Activated T-helper 1 cell treated with anti-CD3 and anti-CD28 coated beads, Interleukin-12 subunit alpha, Interleukin-12 subunit beta, Interleukin-2, Interleukin-4 antibody, amounts not matched to agents 30 ng/mL and 10 ng/mL and 1 ng/mL, durations not matched to agents 14 hours and 24 hours and 36 hours (primary cell): Measurements from ENCODE around the gene SNHG17. TPM values are rescaled to one million over a fixed set of nuclear protein-coding genes. Genes with fewer than 3 reads are reported as not detected.
"Not testable (repeated sequence)": the region's sequence is repeated elsewhere in the genome, so short reads cannot be mapped to it uniquely, and the experiment has no call there.

Experiments used
- DNase-seq: peaks from one replicate; pipeline ENCODE4 v3.0.0; 2021; ENCODE audit warnings: low spot score
- H3K27ac Mint-ChIP-seq: one replicate; pipeline ENCODE4 v1.8.0; 2021; ENCODE audit warnings: mild to moderate bottlenecking, mixed read lengths
- H3K27me3 Mint-ChIP-seq: one replicate; pipeline ENCODE4 v1.8.0; 2022; ENCODE audit warnings: mild to moderate bottlenecking, moderate library complexity, mixed read lengths; ENCODE audit not compliant: insufficient read depth
- H3K36me3 Mint-ChIP-seq: one replicate; pipeline ENCODE4 v1.8.0; 2021; ENCODE audit warnings: low read depth, mixed read lengths
- H3K4me1 Mint-ChIP-seq: one replicate; pipeline ENCODE4 v1.8.0; 2021; ENCODE audit warnings: low read depth, mixed read lengths
- H3K4me3 Mint-ChIP-seq: one replicate; pipeline ENCODE4 v1.8.0; 2021; ENCODE audit warnings: mild to moderate bottlenecking, moderate library complexity, mixed read lengths
- H3K9me3 Mint-ChIP-seq: one replicate; pipeline ENCODE4 v1.8.0; 2021; ENCODE audit warnings: mixed read lengths
- intact Hi-C: fragments of 100-400 bp; cut with micrococcal nuclease; formaldehyde crosslinking; loops from one replicate; pipeline ENCODE4 v1.15.1; 2024
- total RNA-seq: library from RNA; stranded (reverse); gene quantifications from 2 replicates; pipeline ENCODE4 v1.2.3, GENCODE V29; 2022

SNHG17 gene
- total RNA-seq, 1 donor from 2014 or later = 89.8 TPM

DNA sequence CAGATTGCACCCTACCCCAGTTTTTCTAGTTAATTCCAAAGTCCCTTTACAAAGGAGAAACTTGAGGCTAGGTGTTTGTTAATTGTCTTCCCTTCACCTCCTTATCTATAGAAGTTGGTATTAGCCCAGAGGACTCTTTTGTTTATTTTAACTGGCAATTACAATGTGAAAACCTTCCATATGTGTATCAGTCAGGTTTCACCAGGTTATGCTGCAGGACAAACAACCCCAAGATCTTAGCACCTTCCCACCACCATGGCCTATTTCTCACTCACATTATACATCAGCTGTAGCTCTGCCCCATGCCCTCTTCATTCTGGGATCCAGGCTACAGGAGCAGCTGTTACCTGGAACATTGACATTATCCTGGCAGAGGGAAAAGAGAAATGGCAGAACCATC lies 31.1 kb downstream of the SNHG17 start:
- Mint-ChIP-seq H3K36me3 (peaks cover 4% of the 10 kb centered on the region), H3K27ac (no peak overlapping the region), H3K4me1 (no peaks in the 10 kb centered on the region), H3K9me3 (no peaks in the 10 kb centered on the region), H3K27me3 (peaks cover 6% of the 10 kb centered on the region), H3K4me3 (no peak overlapping the region)
- intact Hi-C loops = no loop called here
- no peak for DNase-seq

DNA sequence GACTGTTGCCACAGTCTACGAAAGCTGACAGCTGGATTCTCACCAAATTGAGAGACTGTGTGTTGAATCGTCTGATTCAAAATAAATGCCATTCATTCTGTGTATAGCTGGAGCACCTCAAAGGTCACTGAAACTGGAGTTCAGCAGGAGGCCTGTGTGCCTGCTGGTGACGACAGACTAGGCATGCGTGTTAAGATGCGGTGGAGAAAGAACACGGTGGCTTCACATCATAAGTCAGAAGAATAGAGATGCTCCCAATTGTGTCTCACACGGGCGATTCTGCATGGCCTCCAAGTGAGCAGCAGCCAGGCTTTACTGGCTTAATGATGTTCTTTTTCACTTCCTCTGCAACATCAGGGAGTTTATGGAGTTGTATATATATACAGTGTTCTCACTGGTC lies 32.3 kb downstream of the SNHG17 start:
- intact Hi-C loops = no loop called here
- Mint-ChIP-seq H3K4me1 (no peaks in the 10 kb centered on the region), H3K27ac (no peak overlapping the region), H3K4me3 (no peak overlapping the region), H3K27me3 (peaks cover 10% of the 10 kb centered on the region), H3K9me3 (no peaks in the 10 kb centered on the region), H3K36me3 (no peaks in the 10 kb centered on the region)
- DNase-seq = no peak

DNA sequence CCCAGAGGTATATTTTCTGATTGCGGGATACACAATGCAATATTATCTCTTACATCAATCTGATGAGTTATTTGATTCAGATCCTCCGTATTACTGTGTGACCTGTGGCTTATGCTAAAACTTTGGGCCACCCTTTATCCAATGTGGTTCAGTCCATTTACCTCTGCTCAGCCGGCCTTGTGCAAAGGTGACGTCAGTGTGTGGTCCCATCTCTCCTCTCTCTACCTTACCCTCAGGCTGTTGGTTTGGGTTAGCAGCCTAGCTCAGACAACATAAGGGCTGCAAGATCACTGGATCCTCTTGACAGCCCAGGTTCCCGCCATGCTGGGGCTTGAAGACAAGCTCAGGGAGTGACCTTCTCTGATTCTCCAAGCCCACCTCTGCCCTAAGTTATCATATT lies 33.0 kb downstream of the SNHG17 start:
- Mint-ChIP-seq H3K4me1 (no peaks in the 10 kb centered on the region), H3K4me3 (no peak overlapping the region), H3K36me3 (no peaks in the 10 kb centered on the region), H3K27me3 (peaks cover 17% of the 10 kb centered on the region), H3K27ac (no peak overlapping the region), H3K9me3 (no peaks in the 10 kb centered on the region)
- intact Hi-C loops = no loop called here
- DNase-seq = no peak

DNA sequence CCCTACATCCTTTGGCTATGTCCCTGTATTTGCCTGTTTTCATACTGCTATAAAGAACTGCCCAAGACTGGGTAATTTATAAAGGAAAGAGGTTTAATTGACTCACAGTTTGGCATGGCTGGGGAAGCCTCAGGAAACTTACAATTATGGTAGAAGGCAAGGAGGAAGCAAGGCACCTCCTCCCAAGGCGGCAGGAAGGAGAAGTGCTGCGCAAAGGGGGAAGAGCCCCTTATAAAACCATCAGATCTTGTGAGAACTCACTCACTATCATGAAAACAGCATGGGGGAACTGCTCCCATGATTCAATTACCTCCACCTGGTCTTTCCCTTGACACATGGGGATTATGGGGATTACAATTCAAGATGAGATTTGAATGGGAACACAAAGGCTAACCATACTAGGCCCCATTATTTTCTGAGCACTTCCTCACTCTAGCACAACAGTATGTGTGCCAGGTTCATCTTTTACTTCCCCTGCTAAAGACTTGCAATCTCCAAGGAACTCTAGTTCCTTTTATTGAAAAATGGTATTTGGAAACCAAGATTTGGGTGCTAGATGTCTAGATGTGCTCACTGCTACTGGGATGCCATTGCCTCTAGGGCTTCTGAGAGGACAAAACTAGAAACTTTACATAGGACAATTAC lies 39.3 kb downstream of the SNHG17 start:
- DNase-seq, H3K4me1 Mint-ChIP-seq, H3K9me3 Mint-ChIP-seq, H3K27ac Mint-ChIP-seq, H3K36me3 Mint-ChIP-seq, intact Hi-C loops, H3K4me3 Mint-ChIP-seq: not testable (repeated sequence)
- peaks cover 30% of the 10 kb centered on the region for H3K27me3 Mint-ChIP-seq

DNA sequence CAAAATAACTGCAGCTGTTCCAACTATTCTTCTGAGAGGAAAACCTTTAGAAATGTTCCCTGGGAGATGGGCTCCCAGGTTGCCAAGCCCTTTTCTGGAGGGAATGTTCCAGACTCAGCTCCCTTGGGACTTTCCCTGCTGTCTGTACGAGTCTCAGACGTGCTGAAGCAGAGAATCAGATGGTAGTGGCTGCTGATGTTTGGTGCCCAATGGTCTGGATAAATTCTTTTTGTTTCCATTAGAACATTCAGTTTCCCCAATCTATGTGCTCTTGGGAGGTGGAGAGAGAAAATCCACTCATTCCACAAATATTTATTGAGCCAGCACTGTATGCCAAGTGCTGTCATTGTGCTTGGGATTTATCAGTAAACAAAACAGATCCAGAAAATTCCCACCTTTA lies 40.0 kb downstream of the SNHG17 start:
- no peak overlapping the region for H3K27ac Mint-ChIP-seq
- H3K4me3 Mint-ChIP-seq = no peak overlapping the region
- H3K36me3 Mint-ChIP-seq = no peaks in the 10 kb centered on the region
- H3K27me3 Mint-ChIP-seq = peaks cover 29% of the 10 kb centered on the region
- DNase-seq = no peak
- H3K4me1 Mint-ChIP-seq = no peaks in the 10 kb centered on the region
- no peaks in the 10 kb centered on the region for H3K9me3 Mint-ChIP-seq
- intact Hi-C loops = no loop called here

DNA sequence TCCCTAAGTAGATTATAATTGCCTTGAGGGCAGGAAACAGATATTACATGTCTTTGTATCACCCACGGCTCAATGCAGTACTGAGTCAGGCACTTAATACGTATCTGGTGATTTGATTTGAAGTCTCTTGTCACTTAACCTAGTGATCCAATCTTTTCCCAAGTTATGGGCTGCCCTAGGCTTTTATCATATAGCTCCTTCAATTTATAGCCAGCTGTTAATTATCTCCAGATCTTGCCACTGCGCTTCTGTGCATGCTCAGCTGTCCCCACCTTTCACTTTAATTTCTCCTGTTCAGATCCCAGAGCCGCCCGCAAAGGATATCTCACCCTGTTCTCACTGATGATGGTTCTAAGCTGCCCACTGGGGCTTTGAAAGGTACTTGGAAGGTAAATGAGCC lies 41.9 kb downstream of the SNHG17 start:
- no peak for DNase-seq
- Mint-ChIP-seq H3K4me3 (no peak overlapping the region), H3K9me3 (no peaks in the 10 kb centered on the region), H3K27ac (no peak overlapping the region), H3K4me1 (no peaks in the 10 kb centered on the region), H3K36me3 (no peaks in the 10 kb centered on the region), H3K27me3 (peaks cover 20% of the 10 kb centered on the region)
- intact Hi-C loops = no loop called here

DNA sequence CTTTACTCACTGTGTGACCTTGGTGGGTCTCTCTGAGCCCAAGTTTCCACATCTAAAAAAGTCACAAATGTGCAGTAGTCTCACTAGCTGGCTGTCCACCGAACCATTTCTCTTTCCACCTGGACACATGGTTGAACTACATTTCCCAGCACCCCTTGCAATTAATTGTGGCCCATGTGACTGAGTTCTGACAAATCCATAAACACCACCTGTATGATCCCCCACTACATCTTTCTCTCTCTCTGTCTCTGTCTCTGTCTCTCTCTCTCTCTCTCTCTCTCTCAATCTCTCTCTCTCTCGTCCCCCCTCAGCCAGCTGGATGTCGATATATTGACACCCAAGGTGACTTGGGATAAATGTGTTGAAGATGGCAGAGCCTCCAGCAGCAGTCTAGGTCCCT lies 42.8 kb downstream of the SNHG17 start:
- DNase-seq = no peak
- Mint-ChIP-seq H3K27me3 (peaks cover 16% of the 10 kb centered on the region), H3K36me3 (no peaks in the 10 kb centered on the region), H3K27ac (no peak overlapping the region), H3K4me3 (no peak overlapping the region), H3K9me3 (no peaks in the 10 kb centered on the region), H3K4me1 (no peaks in the 10 kb centered on the region)
- intact Hi-C loops = no loop called here

DNA sequence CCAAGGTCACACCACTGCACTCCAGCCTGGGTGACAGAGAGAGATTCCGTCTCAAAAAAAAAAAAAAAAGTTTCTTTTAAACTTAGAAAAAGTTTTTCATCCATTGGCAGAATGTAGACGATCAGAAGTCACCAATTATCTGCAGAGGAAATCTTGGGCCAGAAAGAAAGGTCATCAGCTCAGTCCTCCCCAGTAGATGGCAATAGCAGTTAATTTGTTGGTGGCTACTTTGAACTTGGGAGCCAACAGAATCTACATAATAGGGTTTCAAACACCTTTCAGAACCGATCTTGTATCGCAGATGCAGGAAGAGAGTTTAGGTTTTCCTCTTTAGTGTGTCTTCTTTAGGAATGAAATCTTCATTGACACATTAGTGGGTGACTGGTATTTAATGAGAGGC lies 47.2 kb downstream of the SNHG17 start:
- H3K9me3 Mint-ChIP-seq = no peaks in the 10 kb centered on the region
- H3K27me3 Mint-ChIP-seq = peaks cover 7% of the 10 kb centered on the region
- H3K4me3 Mint-ChIP-seq = no peak overlapping the region
- intact Hi-C loops = no loop called here
- no peaks in the 10 kb centered on the region for H3K4me1 Mint-ChIP-seq
- H3K36me3 Mint-ChIP-seq = no peaks in the 10 kb centered on the region
- no peak for DNase-seq
- no peak overlapping the region for H3K27ac Mint-ChIP-seq

DNA sequence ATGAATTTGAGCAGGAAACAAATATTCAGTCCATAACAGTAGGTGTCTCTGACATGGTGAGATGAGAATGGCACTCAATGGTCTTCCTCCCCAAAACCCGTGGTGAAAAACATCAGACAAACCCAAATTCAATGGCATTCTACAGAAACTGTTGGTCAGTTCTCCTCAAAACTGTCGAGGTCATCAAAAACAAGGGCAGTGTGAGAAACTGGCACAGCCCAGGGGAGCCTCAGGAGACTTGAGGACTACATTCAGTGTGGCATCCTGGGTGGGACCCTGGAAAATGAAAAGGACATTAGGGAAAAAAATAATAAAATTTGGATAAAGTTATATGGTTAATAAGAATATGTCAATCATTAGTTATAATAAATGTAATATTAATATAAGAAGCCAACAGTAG lies 48.3 kb downstream of the SNHG17 start:
- H3K4me1 Mint-ChIP-seq = no peaks in the 10 kb centered on the region
- H3K27ac Mint-ChIP-seq = no peak overlapping the region
- H3K4me3 Mint-ChIP-seq = no peak overlapping the region
- H3K27me3 Mint-ChIP-seq = peaks cover 7% of the 10 kb centered on the region
- H3K36me3 Mint-ChIP-seq = no peaks in the 10 kb centered on the region
- DNase-seq = no peak
- intact Hi-C loops = no loop called here
- no peaks in the 10 kb centered on the region for H3K9me3 Mint-ChIP-seq

DNA sequence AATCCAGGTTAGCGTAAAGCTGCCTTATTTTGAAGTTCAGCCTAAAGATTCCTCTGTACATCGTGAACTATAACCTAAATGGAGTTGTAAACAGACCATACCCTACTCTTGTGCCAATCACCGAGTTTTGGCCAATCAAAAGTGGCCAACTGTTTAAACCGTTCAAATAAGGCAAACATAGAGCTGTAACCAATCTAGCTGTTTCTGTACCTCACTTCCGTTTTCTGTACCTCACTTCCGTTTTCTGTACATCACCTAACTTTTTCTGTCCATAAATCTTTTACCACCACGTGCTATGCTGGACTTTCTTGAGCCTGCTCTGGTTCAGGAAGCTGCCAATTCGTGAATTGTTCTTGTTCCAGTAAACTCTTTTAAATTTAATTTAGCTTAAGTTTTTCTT lies 49.1 kb downstream of the SNHG17 start:
- Mint-ChIP-seq H3K27ac (no peak overlapping the region), H3K4me1 (no peaks in the 10 kb centered on the region), H3K36me3 (no peaks in the 10 kb centered on the region), H3K4me3 (no peak overlapping the region), H3K27me3 (peaks cover 7% of the 10 kb centered on the region), H3K9me3 (no peaks in the 10 kb centered on the region)
- intact Hi-C loops = no loop called here
- no peak for DNase-seq

DNA sequence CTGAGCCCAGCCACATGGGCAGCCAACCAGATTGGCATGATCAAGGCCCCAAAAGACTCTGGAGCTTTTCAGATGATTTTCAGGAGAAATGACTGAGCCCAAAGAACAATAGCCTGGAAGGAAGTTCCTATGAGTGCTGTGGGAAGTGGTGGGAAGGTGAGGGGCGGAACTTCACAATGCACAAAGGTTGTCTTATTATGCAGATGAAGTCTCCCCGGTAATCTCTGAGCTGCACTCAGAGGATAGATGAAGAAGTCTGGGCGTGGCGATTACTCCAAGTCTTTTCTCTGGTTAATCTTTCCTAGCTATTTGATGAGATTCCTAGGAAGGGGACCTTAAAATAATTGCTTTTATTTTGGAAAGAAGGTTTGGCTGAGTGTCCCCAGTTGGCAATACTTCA lies 52.0 kb downstream of the SNHG17 start:
- intact Hi-C loops = no loop called here

DNA sequence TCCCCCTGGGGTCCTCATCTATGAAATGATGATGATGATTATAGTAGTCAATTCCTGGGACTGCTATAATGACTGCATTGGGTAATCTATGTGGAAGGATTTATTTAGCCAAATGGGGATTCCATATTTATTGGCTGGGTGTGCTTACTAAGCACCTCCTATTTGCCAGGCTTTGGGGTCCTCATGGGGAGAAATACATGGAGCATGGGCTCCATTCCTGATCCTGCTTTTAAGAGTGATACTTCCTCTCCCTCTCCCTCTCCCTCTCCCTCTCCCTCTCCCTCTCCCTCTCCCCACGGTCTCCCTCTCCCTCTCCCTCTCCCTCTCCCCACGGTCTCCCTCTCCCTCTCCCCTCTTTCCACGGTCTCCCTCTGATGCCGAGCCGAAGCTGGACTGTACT lies 57.3 kb downstream of the SNHG17 start:
- H3K27ac Mint-ChIP-seq, H3K4me3 Mint-ChIP-seq, intact Hi-C loops, H3K27me3 Mint-ChIP-seq, H3K36me3 Mint-ChIP-seq, H3K4me1 Mint-ChIP-seq, DNase-seq, H3K9me3 Mint-ChIP-seq: not testable (repeated sequence)

More for the DNA sequence above, 52.0 kb downstream of the SNHG17 start:
- Mint-ChIP-seq H3K4me3 (no peak overlapping the region), H3K9me3 (no peaks in the 10 kb centered on the region), H3K36me3 (no peaks in the 10 kb centered on the region), H3K27ac (no peak overlapping the region), H3K4me1 (no peaks in the 10 kb centered on the region), H3K27me3 (peaks cover 7% of the 10 kb centered on the region)
- no peak for DNase-seq

DNA sequence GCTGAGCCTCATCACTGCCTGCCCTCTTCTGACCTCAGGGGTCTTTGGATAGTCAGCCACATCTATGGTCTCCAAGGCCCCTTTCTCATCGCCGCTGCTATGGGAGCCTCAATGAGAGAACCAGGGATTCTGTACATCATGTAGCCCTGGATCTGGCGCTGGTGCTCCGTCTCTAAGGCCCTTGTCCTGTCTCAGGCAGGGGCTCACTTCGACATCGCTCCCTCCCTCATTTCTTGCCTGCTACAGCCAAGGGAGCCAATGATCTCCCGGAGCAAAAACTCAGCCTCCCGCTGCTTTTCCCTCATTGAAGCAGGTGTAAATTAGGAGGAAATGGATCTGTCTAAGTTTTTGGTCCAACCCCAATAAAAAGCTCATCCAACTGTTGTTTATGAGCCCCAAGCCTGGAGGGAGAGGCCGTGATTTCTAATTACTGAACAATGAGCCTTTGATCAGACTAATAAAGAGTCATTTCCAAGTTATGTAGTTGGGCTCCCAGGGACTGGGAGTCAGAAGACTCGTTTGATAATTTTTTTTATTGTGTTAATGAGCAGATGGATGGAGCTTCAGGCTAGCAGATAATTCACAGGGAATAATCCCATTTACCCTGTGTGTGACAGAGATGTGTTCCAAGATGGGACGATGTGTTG lies 58.0 kb downstream of the SNHG17 start:
- intact Hi-C loops = no loop called here
- Mint-ChIP-seq H3K9me3 (no peaks in the 10 kb centered on the region), H3K27me3 (peaks cover 1% of the 10 kb centered on the region), H3K4me1 (no peaks in the 10 kb centered on the region), H3K27ac (no peak overlapping the region), H3K36me3 (no peaks in the 10 kb centered on the region), H3K4me3 (no peak overlapping the region)
- DNase-seq = no peak

DNA sequence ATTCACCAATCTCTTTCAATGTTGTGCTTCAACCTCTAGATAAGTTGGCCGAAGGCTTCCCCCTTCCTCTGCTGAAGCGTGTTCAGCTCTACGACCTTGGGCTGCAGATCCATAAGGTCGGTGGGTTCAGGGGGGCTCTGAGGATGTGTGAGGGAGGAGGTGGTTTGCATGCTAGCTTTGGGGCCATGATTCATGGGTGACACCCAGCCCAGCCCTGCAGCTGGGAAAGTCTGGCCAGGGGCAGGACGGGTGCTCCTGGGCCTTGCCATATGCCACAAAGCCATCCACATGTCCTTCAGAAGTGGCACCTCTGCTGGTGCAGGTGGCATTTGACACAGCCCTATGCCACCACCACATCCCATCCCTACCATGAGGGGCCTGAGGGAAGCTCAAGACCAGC lies 61.2 kb downstream of the SNHG17 start:
- Mint-ChIP-seq H3K36me3 (no peaks in the 10 kb centered on the region), H3K9me3 (no peaks in the 10 kb centered on the region), H3K27me3 (peaks cover 6% of the 10 kb centered on the region), H3K27ac (no peak overlapping the region), H3K4me1 (no peaks in the 10 kb centered on the region), H3K4me3 (no peak overlapping the region)
- intact Hi-C loops = no loop called here
- no peak for DNase-seq
